Common myeloid progenitor, CD34-positive (primary cell): ENCODE results near the gene PTPRD.

Experiments used
- CTCF ChIA-PET: fragments of 350-600 bp; sonication (Branson Sonifier 250); formaldehyde crosslinking; loops from one replicate; lab custom pipeline; 2021; ENCODE audit warnings: antibody characterized with exemption; lab: Charles Lee
- POLR2A ChIA-PET: fragments of 350-600 bp; sonication (Branson Sonifier 250); formaldehyde crosslinking; loops from one replicate; lab custom pipeline; 2021; ENCODE audit warnings: antibody characterized with exemption; lab: Charles Lee
- DNase-seq, 3 donors: peaks; one replicate each; pipeline versions ENCODE4 v3.0.0 to v3.0.0-alpha.2; 2013
- H3K27ac ChIP-seq, 2 experiments: 1 replicate in 1 of 2; 2 replicates in 1 of 2; pipeline ENCODE4 v1.7.0; 2013; ENCODE audit warnings: inconsistent platforms in 2 of 2, low read length in 2 of 2, mild to moderate bottlenecking in 2 of 2, low read depth in 1 of 2, moderate library complexity in 1 of 2; ENCODE audit not compliant: severe bottlenecking in 2 of 2, insufficient read depth in 1 of 2, poor library complexity in 1 of 2
- H3K27me3 ChIP-seq, 5 experiments: replicated peaks in 2 of 5; 1 replicate in 3 of 5; 2 replicates in 2 of 5; pipeline versions ENCODE4 v1.6.1 to v1.7.0; 2013; ENCODE audit warnings: low read length in 4 of 5, mild to moderate bottlenecking in 2 of 5, moderate library complexity in 2 of 5, inconsistent platforms in 1 of 5; ENCODE audit not compliant: insufficient read depth in 5 of 5, control insufficient read depth in 4 of 5
- H3K36me3 ChIP-seq, 4 experiments: 1 replicate in 2 of 4; 2 replicates in 2 of 4; pipeline versions ENCODE4 v1.6.1 to v1.7.0; 2013; ENCODE audit warnings: low read length in 3 of 4, control low read depth in 1 of 4, mild to moderate bottlenecking in 1 of 4; ENCODE audit not compliant: control insufficient read depth in 4 of 4, insufficient read depth in 4 of 4
- H3K4me1 ChIP-seq, 4 experiments: 1 replicate in 3 of 4; 2 replicates in 1 of 4; pipeline versions ENCODE4 v1.6.1 to v1.7.1; 2013; ENCODE audit warnings: low read length in 3 of 4, mild to moderate bottlenecking in 3 of 4, control low read depth in 1 of 4, inconsistent platforms in 1 of 4, moderate library complexity in 1 of 4; ENCODE audit not compliant: control insufficient read depth in 4 of 4, insufficient read depth in 4 of 4; ENCODE audit errors: control extremely low read depth in 1 of 4
- H3K4me3 ChIP-seq, 7 experiments: 1 replicate in 4 of 7; 2 replicates in 3 of 7; pipeline versions ENCODE4 v1.5.1 to v1.7.0; 2013; ENCODE audit warnings: mild to moderate bottlenecking in 7 of 7, low read length in 6 of 7, moderate library complexity in 6 of 7, inconsistent platforms in 2 of 7, low read depth in 2 of 7, control low read depth in 1 of 7; ENCODE audit not compliant: insufficient read depth in 4 of 7, control insufficient read depth in 1 of 7; ENCODE audit errors: extremely low read depth in 1 of 7
- H3K9me3 ChIP-seq, 5 experiments: 1 replicate in 4 of 5; 2 replicates in 1 of 5; pipeline versions ENCODE4 v1.6.1 to v1.7.1; 2013; ENCODE audit warnings: low read length in 4 of 5, mild to moderate bottlenecking in 2 of 5, inconsistent platforms in 1 of 5, low read depth in 1 of 5, moderate library complexity in 1 of 5; ENCODE audit not compliant: control insufficient read depth in 4 of 5, insufficient read depth in 2 of 5; ENCODE audit errors: control extremely low read depth in 1 of 5
- WGBS: methylation state at CpG from one replicate; pipeline ENCODE4 v1.1.5; 2013; ENCODE audit not compliant: insufficient coverage; 5-methylcytosine and 5-hydroxymethylcytosine counted together

The PTPRD gene

DNA sequence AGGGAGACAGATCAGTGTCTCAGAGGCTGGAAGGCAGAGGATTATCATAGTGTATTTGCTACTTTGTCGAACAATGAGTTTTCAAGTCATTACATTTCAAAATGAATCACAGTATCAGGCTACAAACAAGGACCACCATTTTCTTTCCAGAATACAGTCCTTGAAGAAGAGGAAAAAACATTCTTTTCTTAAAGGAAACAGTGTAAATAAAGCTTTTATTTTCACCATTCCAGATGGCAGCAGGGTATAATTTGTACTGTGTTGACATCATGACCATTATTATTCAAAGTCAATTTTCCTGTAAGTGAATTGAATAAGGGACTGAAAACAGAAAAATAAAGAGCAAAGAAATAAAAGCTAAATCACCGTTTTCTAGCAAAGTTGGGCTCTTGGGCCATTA lies 2076.0 kb downstream of the PTPRD start:
- Histone ChIP-seq H3K9me3 (no peaks in the 10 kb centered on the region), H3K4me3 (no peak overlapping the region), H3K27ac (no peak overlapping the region), H3K36me3 (peaks cover 0 to 2% (median 0%) of the 10 kb centered on the region in 4 experiments), H3K4me1 (peaks cover 0 to 8% (median 2%) of the 10 kb centered on the region in 4 experiments), H3K27me3 (no peaks in the 10 kb centered on the region)
- ChIA-PET POLR2A (no interaction called here), CTCF (no interaction called here)
- no peak for DNase-seq
- no CpG with 5 or more reads among the region's 2 CpGs for WGBS

- no peaks in the 10 kb centered on the region for H3K27me3 ChIP-seq
- DNase-seq = no peak
- no CpG with 5 or more reads among the region's 1 CpG for WGBS
- peaks cover 0 to 2% (median 0%) of the 10 kb centered on the region in 4 experiments for H3K36me3 ChIP-seq
- H3K9me3 ChIP-seq = no peaks in the 10 kb centered on the region
- H3K27ac ChIP-seq = no peak overlapping the region
- POLR2A ChIA-PET = no interaction called here
- H3K4me1 ChIP-seq = peaks cover 0 to 8% (median 2%) of the 10 kb centered on the region in 4 experiments
- no peak overlapping the region for H3K4me3 ChIP-seq
- CTCF ChIA-PET = no interaction called here
Measured at GRCh38 chr9:8534828-8535227, 2078.0 kb downstream of the PTPRD start.

- Histone ChIP-seq H3K36me3 (peaks cover 0 to 2% (median 0%) of the 10 kb centered on the region in 4 experiments), H3K27ac (peak overlapping the region in 1 of 2 experiments; percentile 9), H3K27me3 (no peaks in the 10 kb centered on the region), H3K4me1 (peaks cover 0 to 8% (median 2%) of the 10 kb centered on the region in 4 experiments), H3K4me3 (no peak overlapping the region), H3K9me3 (no peaks in the 10 kb centered on the region)
- no peak for DNase-seq
- POLR2A ChIA-PET = interaction anchor here (0.6 to 0.7 kb wide), 2 partner anchors 26 to 602 kb away, joined by 3 to 4 read pairs; no protein-coding TSS in a partner anchor
- no CpG with 5 or more reads among the region's 3 CpGs for WGBS
- CTCF ChIA-PET = no interaction called here
Measured at GRCh38 chr9:8533681-8534080, 2079.1 kb downstream of the PTPRD start.

- Histone ChIP-seq H3K27me3 (no peaks in the 10 kb centered on the region), H3K36me3 (peaks cover 0 to 2% (median 0%) of the 10 kb centered on the region in 4 experiments), H3K9me3 (no peaks in the 10 kb centered on the region), H3K4me1 (peaks cover 0 to 8% (median 2%) of the 10 kb centered on the region in 4 experiments), H3K4me3 (no peak overlapping the region), H3K27ac (no peak overlapping the region)
- ChIA-PET CTCF (no interaction called here), POLR2A (no interaction called here)
- DNase-seq = no peak
- 95% methylated on average over 2 of the region's 8 CpGs for whole genome bisulfite sequencing
Measured at GRCh38 chr9:8531826-8532415, 2080.9 kb downstream of the PTPRD start.

DNA sequence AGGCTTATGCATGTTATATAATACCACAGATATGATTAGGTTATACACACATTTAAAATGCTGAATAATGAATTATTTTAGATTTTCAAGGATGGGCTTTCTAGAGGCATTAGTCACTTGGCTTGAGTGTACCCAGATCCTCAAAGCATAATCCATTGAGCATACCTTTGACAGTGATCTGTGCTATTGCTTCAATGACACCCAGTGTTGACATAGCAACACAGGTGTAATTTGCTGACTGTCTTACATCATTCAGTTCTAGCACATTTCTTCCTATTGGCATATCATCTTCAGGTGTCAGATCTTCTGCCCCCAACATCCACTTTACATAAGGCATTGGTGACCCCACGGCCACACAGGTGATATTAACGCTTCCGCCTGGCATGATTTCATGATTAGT lies 2091.7 kb downstream of the PTPRD start:
- ChIA-PET CTCF (no interaction called here), POLR2A (no interaction called here)
- Histone ChIP-seq H3K9me3 (no peaks in the 10 kb centered on the region), H3K4me3 (no peak overlapping the region), H3K4me1 (no peaks in the 10 kb centered on the region), H3K27ac (no peak overlapping the region), H3K27me3 (no peaks in the 10 kb centered on the region), H3K36me3 (peaks cover 0 to 2% (median 0%) of the 10 kb centered on the region in 4 experiments)
- 100% methylated on average over 3 of the region's 3 CpGs for WGBS
- no peak for DNase-seq

GRCh38 chr9:8515748-8516147 lies 2097.1 kb downstream of the PTPRD start:
- Histone ChIP-seq H3K36me3 (peaks cover 0 to 2% (median under 1%) of the 10 kb centered on the region in 4 experiments), H3K4me3 (no peak overlapping the region), H3K27ac (no peak overlapping the region), H3K27me3 (no peaks in the 10 kb centered on the region), H3K9me3 (no peaks in the 10 kb centered on the region), H3K4me1 (no peaks in the 10 kb centered on the region)
- POLR2A ChIA-PET = no interaction called here
- no peak for DNase-seq
- 60% methylated on average over 1 of the region's 2 CpGs for WGBS
- CTCF ChIA-PET = interaction anchor here (1.3 to 1.4 kb wide), 2 partner anchors 29 to 336 kb away, joined by 5 read pairs; no protein-coding TSS in a partner anchor

DNA sequence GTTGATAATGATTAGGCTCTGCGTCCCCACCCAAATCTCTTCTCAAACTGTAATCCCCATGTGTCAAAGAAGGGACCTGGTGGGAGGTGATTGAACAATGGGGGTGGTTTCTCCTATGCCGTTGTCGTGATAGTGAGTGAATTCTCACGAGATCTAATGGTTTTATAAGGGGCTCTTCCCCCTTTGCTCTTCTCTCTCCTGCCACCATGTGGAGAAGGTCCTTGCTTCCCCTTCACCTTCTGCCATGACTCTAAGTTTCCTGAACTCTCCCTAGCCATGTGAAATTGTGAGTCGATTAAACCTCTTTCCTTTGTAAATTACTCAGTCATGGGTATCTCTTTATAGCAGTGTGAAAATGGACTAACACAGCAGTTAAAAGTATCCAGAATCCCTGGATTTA lies 2098.0 kb downstream of the PTPRD start:
- CTCF ChIA-PET = no interaction called here
- WGBS = no CpG with 5 or more reads among the region's 5 CpGs
- Histone ChIP-seq H3K27ac (no peak overlapping the region), H3K36me3 (peaks cover 0 to 2% (median under 1%) of the 10 kb centered on the region in 4 experiments), H3K9me3 (no peaks in the 10 kb centered on the region), H3K4me1 (no peaks in the 10 kb centered on the region), H3K4me3 (no peak overlapping the region), H3K27me3 (no peaks in the 10 kb centered on the region)
- no peak for DNase-seq
- POLR2A ChIA-PET = no interaction called here
